Left renal cortex interstitium (tissue), 4 donors: ENCODE data around the gene CALHM3. TPM values are rescaled to one million over a fixed set of nuclear protein-coding genes. Genes with fewer than 3 reads are reported as not detected.

Experiments used
- DNase-seq, 4 donors: peaks; one replicate each; pipeline ENCODE4 v3.0.0-alpha.2; 2013; ENCODE audit warnings: low read depth in 4 of 4, low spot score in 2 of 4, missing footprints in 1 of 4
- polyA plus RNA-seq, 4 donors: library from polyadenylated mRNA; unstranded; fragments of 120-200 nt; gene quantifications; one replicate each; pipeline ENCODE4 v1.2.1, GENCODE V29; 2013; ENCODE audit not compliant: insufficient read length in 4 of 4

Gene CALHM3
- polyA plus RNA-seq, 4 donors = not detected

DNA sequence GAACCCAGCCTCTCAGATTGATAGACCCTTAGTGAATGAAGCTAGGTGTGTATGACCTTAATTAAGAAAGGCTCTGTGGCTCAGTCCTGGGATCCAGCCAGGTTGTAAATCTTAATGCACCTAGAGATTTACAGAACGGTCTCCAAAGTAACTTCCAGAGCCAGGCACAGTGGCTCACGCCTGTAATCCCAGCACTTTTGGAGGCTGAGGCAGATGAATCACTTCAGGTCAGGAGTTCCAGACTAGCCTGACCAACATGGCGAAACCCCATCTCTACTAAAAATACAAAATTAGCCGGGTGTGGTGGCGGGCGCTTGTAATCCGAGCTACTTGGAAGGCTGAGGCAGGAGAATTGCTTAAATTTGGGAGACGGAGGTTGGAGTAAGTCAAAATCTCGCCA, 51.2 kb downstream of the CALHM3 start:
- no peak for DNase-seq

DNA sequence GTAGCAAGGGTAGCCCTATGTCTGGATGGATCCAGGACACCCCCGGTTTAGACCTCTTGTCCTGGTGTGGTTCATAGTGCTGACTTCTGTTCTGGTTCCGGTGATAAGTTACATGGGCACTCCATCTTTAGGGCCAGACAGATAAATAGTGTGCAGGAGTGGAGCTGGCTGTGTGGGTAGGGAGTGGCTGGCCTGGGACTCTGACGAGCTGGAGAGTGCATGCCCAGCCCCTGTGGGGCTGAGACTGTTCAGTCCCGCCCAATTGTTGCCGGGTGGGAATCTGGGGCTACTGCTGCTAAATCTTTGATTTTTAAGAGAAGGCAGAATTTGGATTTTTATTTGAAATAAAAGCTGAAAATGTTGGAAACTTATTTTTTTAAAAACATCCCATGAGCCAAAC, 55.3 kb downstream of the CALHM3 start:
- DNase-seq = no peak

Other genes with a start within 250 kb of the CALHM3 start
- gene RPEL1, start 233.4 kb downstream of the CALHM3 start, polyA plus RNA-seq = under 1 TPM in 3 of 4 donors, not detected in 1; 0.08 to 0.13 (median 0.10) TPM
- 1 to 10 TPM in 1 of 4 donors, under 1 TPM in 3; 0.62 to 1.4 (median 0.66) TPM for gene INA, start 202.1 kb downstream of the CALHM3 start, polyA plus RNA-seq
- 10 to 100 TPM; 11.8 to 14.9 (median 14.4) TPM for gene PCGF6, start 128.1 kb downstream of the CALHM3 start, polyA plus RNA-seq
- gene TAF5, start 111.3 kb downstream of the CALHM3 start, polyA plus RNA-seq = 1 to 10 TPM; 7.8 to 8.1 (median 8.0) TPM
- 100 to 1,000 TPM; 196 to 267 (median 241) TPM for gene ATP5MK, start 82.8 kb downstream of the CALHM3 start, polyA plus RNA-seq
- 10 to 100 TPM; 31.2 to 40.7 (median 36.3) TPM for gene PDCD11, start 82.6 kb downstream of the CALHM3 start, polyA plus RNA-seq
- gene CALHM2, start 26.9 kb downstream of the CALHM3 start, polyA plus RNA-seq = 10 to 100 TPM; 11.2 to 16.0 (median 15.0) TPM
- under 1 TPM; 0.06 to 0.12 (median 0.07) TPM for gene CALHM1, start 20.3 kb downstream of the CALHM3 start, polyA plus RNA-seq
- 1 to 10 TPM; 1.8 to 2.2 (median 1.9) TPM for gene NEURL1, start 14.5 kb upstream of the CALHM3 start, polyA plus RNA-seq